Breast epithelium (tissue), 4 donors: ENCODE data around the gene BUB1B. TPM values are rescaled to one million over a fixed set of nuclear protein-coding genes. Genes with fewer than 3 reads are reported as not detected.
A peak's percentile ranks its signal among the peaks of the same experiment; 100 is the strongest.

ENCODE experiments used
- DNase-seq, 2 donors: peaks; one replicate each; pipeline ENCODE4 v3.0.0-alpha.2; 2019; ENCODE audit warnings: low spot score in 2 of 2
- H3K27ac ChIP-seq, 2 donors: fragments of 200-600 bp; sonication (generic) in 1 of 2; one replicate each; pipeline ENCODE4 v1.5.1; 2016 to 2019; ENCODE audit warnings: mild to moderate bottlenecking in 1 of 2
- H3K27me3 ChIP-seq, 2 donors: fragments of 200-600 bp; sonication (generic) in 1 of 2; one replicate each; pipeline versions ENCODE4 v1.5.1 to v1.6.0; 2017 to 2019; ENCODE audit warnings: control low read depth in 1 of 2, mild to moderate bottlenecking in 1 of 2
- H3K36me3 ChIP-seq: fragments of 200-600 bp; one replicate; pipeline ENCODE4 v1.5.1; 2019
- H3K4me1 ChIP-seq, 2 donors: fragments of 200-600 bp; sonication (generic); one replicate each; pipeline ENCODE4 v1.5.1; 2016 to 2019; ENCODE audit warnings: control low read depth in 1 of 2
- H3K4me3 ChIP-seq, 3 donors: fragments of 200-600 bp; sonication (generic); 1 replicate in 2 of 3; 2 replicates in 1 of 3; pipeline ENCODE4 v1.5.1; 2016 to 2019; ENCODE audit warnings: mild to moderate bottlenecking in 3 of 3, moderate library complexity in 2 of 3
- H3K9me3 ChIP-seq, 2 donors: fragments of 200-600 bp; sonication (generic) in 1 of 2; one replicate each; pipeline ENCODE4 v1.5.1; 2016 to 2019; ENCODE audit warnings: control low read depth in 1 of 2
- CTCF ChIP-seq, 3 donors: fragments of 450-650 bp; IDR thresholded peaks; one replicate each; pipeline ENCODE4 v1.5.1; 2016 to 2017; ENCODE audit warnings: antibody characterized with exemption in 3 of 3, mild to moderate bottlenecking in 3 of 3, moderate library complexity in 3 of 3
- POLR2A ChIP-seq: fragments of 450-650 bp; IDR thresholded peaks from one replicate; pipeline ENCODE4 v1.6.1; 2016; ENCODE audit warnings: antibody characterized with exemption, mild to moderate bottlenecking, moderate library complexity
- POLR2AphosphoS5 ChIP-seq, 3 donors: sonication (generic); formaldehyde crosslinking; IDR thresholded peaks; one replicate each; pipeline ENCODE4 v1.6.1; 2017; ENCODE audit warnings: antibody characterized with exemption in 3 of 3
- intact Hi-C: fragments of 100-400 bp; cut with DNase I; formaldehyde crosslinking; loops from one replicate; pipeline ENCODE4 v1.15.1; 2023; ENCODE audit warnings: low total_unique reads
- total RNA-seq, 3 donors: library from RNA; depleted of rRNA; stranded (reverse); fragments of >200 nt; gene quantifications; one replicate each; pipeline ENCODE4 v1.1.0, GENCODE V29; 2016

The BUB1B gene
- total RNA-seq, 3 donors from 2014 or later: 0.33 to 1.9 (median 1.4) TPM

GRCh38 chr15:40253167-40253790, 92.4 kb downstream of the BUB1B start:
- TF ChIP-seq POLR2AphosphoS5 (IDR thresholded peaks at IDR 0.05) (no peak), POLR2A (no peak), CTCF (IDR thresholded peaks at IDR 0.05) (no peak)
- Histone ChIP-seq H3K4me3 (peak overlapping the region; percentile 46 to 66 (median 61)), H3K9me3 (no peaks in the 10 kb centered on the region), H3K4me1 (peaks cover 6 to 16% of the 10 kb centered on the region in 2 donors), H3K27ac (peak overlapping the region in 1 of 2 donors; percentile 40), H3K36me3 (no peaks in the 10 kb centered on the region), H3K27me3 (no peaks in the 10 kb centered on the region)
- DNase-seq: no peak
- intact Hi-C loops: no loop called here

- no peak overlapping the region for H3K27ac ChIP-seq
- TF ChIP-seq POLR2A (no peak), POLR2AphosphoS5 (IDR thresholded peaks at IDR 0.05) (no peak), CTCF (IDR thresholded peaks at IDR 0.05) (no peak)
- peaks cover 6 to 16% of the 10 kb centered on the region in 2 donors for H3K4me1 ChIP-seq
- intact Hi-C loops: no loop called here
- DNase-seq: no peak
- no peak overlapping the region for H3K4me3 ChIP-seq
- H3K36me3 ChIP-seq: no peaks in the 10 kb centered on the region
- H3K27me3 ChIP-seq: no peaks in the 10 kb centered on the region
- H3K9me3 ChIP-seq: no peaks in the 10 kb centered on the region
Measured at GRCh38 chr15:40254452-40254851, 93.6 kb downstream of the BUB1B start.

DNA sequence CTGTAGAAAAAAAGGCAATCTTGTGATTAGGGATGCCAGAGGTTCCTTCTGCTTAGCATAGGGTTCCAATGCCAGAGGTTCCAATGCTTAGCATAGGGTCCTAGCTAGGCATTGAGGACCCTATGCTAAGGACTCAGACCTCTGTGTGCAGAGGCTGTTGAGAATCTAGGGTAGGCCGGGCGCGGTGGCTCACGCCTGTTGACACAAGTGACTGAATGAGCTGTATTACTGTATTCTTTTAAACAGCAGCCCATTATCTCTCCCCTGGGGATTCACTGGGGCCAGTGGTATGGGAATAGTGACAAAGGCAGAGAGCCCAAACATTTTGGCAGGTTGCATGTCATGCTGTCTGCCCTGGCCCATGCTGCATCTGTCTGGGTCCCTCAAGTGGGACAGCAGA, 94.2 kb downstream of the BUB1B start:
- Histone ChIP-seq H3K27me3 (no peaks in the 10 kb centered on the region), H3K9me3 (no peaks in the 10 kb centered on the region), H3K36me3 (no peaks in the 10 kb centered on the region), H3K4me1 (peaks cover 6 to 13% of the 10 kb centered on the region in 2 donors), H3K27ac (no peak overlapping the region), H3K4me3 (no peak overlapping the region)
- intact Hi-C loops: no loop called here
- DNase-seq: no peak
- TF ChIP-seq POLR2AphosphoS5 (IDR thresholded peaks at IDR 0.05) (no peak), POLR2A (no peak), CTCF (IDR thresholded peaks at IDR 0.05) (no peak)

- TF ChIP-seq CTCF (IDR thresholded peaks at IDR 0.05) (no peak), POLR2A (no peak), POLR2AphosphoS5 (IDR thresholded peaks at IDR 0.05) (no peak)
- no peaks in the 10 kb centered on the region for H3K36me3 ChIP-seq
- DNase-seq: no peak
- H3K27me3 ChIP-seq: no peaks in the 10 kb centered on the region
- H3K4me1 ChIP-seq: peaks cover 6 to 10% of the 10 kb centered on the region in 2 donors
- no peak overlapping the region for H3K27ac ChIP-seq
- no peaks in the 10 kb centered on the region for H3K9me3 ChIP-seq
- intact Hi-C loops: no loop called here
- H3K4me3 ChIP-seq: no peak overlapping the region
Measured at GRCh38 chr15:40256638-40257235, 95.9 kb downstream of the BUB1B start.

- H3K4me1 ChIP-seq: peaks cover 6 to 10% of the 10 kb centered on the region in 2 donors
- TF ChIP-seq CTCF (IDR thresholded peaks at IDR 0.05) (no peak), POLR2A (no peak), POLR2AphosphoS5 (IDR thresholded peaks at IDR 0.05) (no peak)
- H3K9me3 ChIP-seq: no peaks in the 10 kb centered on the region
- intact Hi-C loops: no loop called here
- no peaks in the 10 kb centered on the region for H3K27me3 ChIP-seq
- H3K4me3 ChIP-seq: no peak overlapping the region
- DNase-seq: no peak
- no peak overlapping the region for H3K27ac ChIP-seq
- H3K36me3 ChIP-seq: no peaks in the 10 kb centered on the region
Measured at GRCh38 chr15:40257656-40258450, 97.0 kb downstream of the BUB1B start.
